SH-SY5Y (cell line): ENCODE measurements around the gene KSR1.

Experiments
- GATA2 ChIP-seq: IDR thresholded peaks from 2 replicates; pipeline ENCODE4 v1.6.1; 2011; ENCODE audit warnings: mild to moderate bottlenecking, low read depth, low read length
- GATA3 ChIP-seq: IDR thresholded peaks from 2 replicates; pipeline ENCODE4 v1.6.1; 2011; ENCODE audit warnings: low read depth, mild to moderate bottlenecking, low read length, moderate library complexity

DNA sequence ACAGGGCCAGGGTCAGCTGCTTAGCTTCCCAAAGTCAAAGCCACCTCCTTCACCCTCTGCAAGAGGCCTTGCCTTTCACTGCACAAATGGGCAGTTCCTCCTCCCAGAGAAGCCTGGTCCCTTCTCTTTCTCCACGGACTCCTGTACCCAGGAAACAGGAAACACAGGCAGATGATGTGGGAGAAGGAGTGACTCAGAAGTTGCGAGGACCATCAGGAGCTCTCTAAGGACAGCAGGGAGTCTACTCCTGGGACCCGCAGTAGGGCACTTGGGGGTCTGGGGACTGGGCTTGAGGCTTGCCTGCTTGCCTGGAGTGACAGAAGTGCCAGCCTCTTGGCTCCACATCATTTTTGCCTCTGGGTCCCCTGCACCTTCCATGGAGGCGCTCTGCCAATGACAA is 47.4 kb upstream of the KSR1 start:
- TF ChIP-seq GATA2: no peak
- no peak for TF ChIP-seq GATA3
